HG03469 (cell line): Measurements from ENCODE around the gene PCDHB16.
"Not testable (repeated sequence)": the region's sequence is repeated elsewhere in the genome, so short reads cannot be mapped to it uniquely, and the experiment has no call there.

ENCODE experiments used
- ATAC-seq: cut with Tn5 transposase; IDR thresholded peaks from one replicate; pipeline ENCODE4 v1.9.1; 2021; ENCODE audit warnings: mild to moderate bottlenecking, moderate library complexity, moderate number of reproducible peaks; ENCODE audit not compliant: unreplicated experiment

The PCDHB16 gene

DNA sequence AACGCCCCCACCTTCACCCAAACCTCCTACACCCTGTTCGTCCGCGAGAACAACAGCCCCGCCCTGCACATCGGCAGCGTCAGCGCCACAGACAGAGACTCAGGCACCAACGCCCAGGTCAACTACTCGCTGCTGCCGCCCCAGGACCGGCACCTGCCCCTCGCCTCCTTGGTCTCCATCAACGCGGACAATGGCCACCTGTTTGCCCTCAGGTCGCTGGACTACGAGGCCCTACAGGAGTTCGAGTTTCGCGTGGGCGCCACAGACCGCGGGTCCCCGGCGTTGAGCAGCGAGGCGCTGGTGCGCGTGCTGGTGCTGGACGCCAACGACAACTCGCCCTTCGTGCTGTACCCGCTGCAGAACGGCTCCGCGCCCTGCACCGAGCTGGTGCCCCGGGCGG lies 42.7 kb downstream of the PCDHB16 start:
- ATAC-seq: not testable (repeated sequence)

DNA sequence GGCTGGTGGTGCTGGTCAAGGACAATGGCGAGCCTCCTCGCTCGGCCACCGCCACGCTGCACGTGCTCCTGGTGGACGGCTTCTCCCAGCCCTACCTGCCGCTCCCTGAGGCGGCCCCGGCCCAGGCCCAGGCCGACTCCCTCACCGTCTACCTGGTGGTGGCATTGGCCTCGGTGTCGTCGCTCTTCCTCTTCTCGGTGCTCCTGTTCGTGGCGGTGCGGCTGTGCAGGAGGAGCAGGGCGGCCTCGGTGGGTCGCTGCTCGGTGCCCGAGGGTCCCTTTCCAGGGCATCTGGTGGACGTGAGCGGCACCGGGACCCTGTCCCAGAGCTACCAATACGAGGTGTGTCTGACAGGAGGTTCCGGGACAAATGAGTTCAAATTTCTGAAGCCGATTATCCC lies 43.2 kb downstream of the PCDHB16 start:
- not testable (repeated sequence) for ATAC-seq

DNA sequence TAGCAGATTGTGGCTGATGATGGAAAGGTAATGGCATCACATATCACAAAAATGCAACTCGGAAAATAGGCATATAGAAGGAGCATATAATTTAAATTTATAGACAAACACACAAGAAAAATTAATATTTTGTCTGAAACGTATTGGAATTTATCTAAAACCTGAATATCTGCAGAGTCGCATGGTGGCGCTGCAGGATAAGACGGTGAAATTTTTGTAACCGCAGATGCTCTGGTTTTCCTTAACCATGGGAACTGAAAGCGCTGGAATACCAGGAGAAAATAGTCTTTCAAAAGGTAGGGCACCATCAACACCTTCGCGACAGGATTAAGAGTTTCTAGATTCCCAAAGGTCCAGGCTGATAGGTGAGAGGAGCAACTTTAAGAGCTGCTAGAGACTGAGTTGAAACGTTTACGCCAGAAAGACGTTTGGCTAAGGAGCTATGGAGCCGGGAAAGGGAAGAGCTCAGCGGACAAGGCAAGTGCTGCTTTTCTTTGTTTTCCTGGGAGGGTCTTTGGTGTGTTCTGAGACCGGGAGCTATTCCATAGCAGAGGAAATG lies 52.0 kb downstream of the PCDHB16 start:
- no peak for ATAC-seq
